HCT116 (cell line): Measurements from ENCODE around the gene TWIST2. TPM values are rescaled to one million over a fixed set of nuclear protein-coding genes. Genes with fewer than 3 reads are reported as not detected.

Experiments
- ATAC-seq: fragments of 200-7000 bp; cut with Tn5 transposase; 2 replicates; pipeline ENCODE4 v1.9.1; 2020; ENCODE audit warnings: mild to moderate bottlenecking, moderate library complexity
- BruUV-seq: library from RNA; stranded (reverse); fragments of 400-500 nt; replicated peaks from 2 replicates; lab custom pipeline; 2021; lab: Mats Ljungman, UMichigan
- CTCF ChIA-PET: fragments of 300-600 bp; sonication (Branson Sonifier 250); formaldehyde crosslinking; loops from one replicate; lab custom pipeline; 2021; ENCODE audit warnings: antibody characterized with exemption; lab: Charles Lee
- POLR2A ChIA-PET: fragments of 300-600, 350-600 bp; sonication (Branson Sonifier 250); formaldehyde crosslinking; loops from one replicate; lab custom pipeline; 2021; ENCODE audit warnings: antibody characterized with exemption; lab: Charles Lee
- RAD21 ChIA-PET, 2 experiments: fragments of 300-600 bp; sonication (Branson Sonifier 250); formaldehyde crosslinking; loops; one replicate each; lab custom pipeline; 2023; ENCODE audit warnings: low total read pairs in 2 of 2; ENCODE audit not compliant: uncharacterized antibody in 2 of 2, unreplicated experiment in 2 of 2, low non-redundant PET in 1 of 2; lab: Charles Lee
- DNase-seq: peaks from one replicate; pipeline ENCODE4 v3.0.0-alpha.2; 2010; ENCODE audit warnings: low read depth, low spot score
- H2AFZ ChIP-seq: fragments of 200-600 bp; shearing (Covaris generic), sonication (generic); 2 replicates; pipeline ENCODE4 v1.6.1; 2017; ENCODE audit warnings: low read depth, mixed run types, mixed read lengths, antibody characterized with exemption, low read length; ENCODE audit not compliant: poor library complexity, severe bottlenecking
- H3K27ac ChIP-seq: 2 replicates; pipeline ENCODE4 v1.5.1; 2012; ENCODE audit warnings: low read depth, low read length
- H3K27me3 ChIP-seq: fragments of 200-600 bp; sonication (generic); 2 replicates; pipeline ENCODE4 v1.6.1; 2016; ENCODE audit warnings: mixed run types, low read length, mixed read lengths; ENCODE audit not compliant: insufficient read depth
- H3K36me3 ChIP-seq, 2 experiments: fragments of 200-500 bp in 1 of 2; fragments of 200-600 bp in 1 of 2; sonication (Bioruptor generic) in 1 of 2; sonication (generic) in 1 of 2; 2 replicates each; pipeline versions ENCODE4 v1.5.1 to v1.6.1; 2014 to 2016; ENCODE audit warnings: low read length in 2 of 2, inconsistent platforms in 1 of 2, mixed read lengths in 1 of 2, mixed run types in 1 of 2; ENCODE audit not compliant: insufficient read depth in 2 of 2, control insufficient read depth in 1 of 2
- H3K4me1 ChIP-seq, 2 experiments: fragments of 200-600 bp in 1 of 2; sonication (generic) in 1 of 2; 2 replicates each; pipeline versions ENCODE4 v1.5.1 to v1.6.1; 2012 to 2017; ENCODE audit warnings: low read length in 2 of 2, inconsistent platforms in 1 of 2, mild to moderate bottlenecking in 1 of 2, mixed read lengths in 1 of 2, mixed run types in 1 of 2, moderate library complexity in 1 of 2; ENCODE audit not compliant: insufficient read depth in 2 of 2, control insufficient read depth in 1 of 2
- H3K4me2 ChIP-seq: fragments of 200-600 bp; sonication (generic); 2 replicates; pipeline ENCODE4 v1.6.1; 2017; ENCODE audit warnings: mixed run types, low read length, mixed read lengths
- H3K4me3 ChIP-seq, 2 experiments: fragments of 200-600 bp in 1 of 2; sonication (generic) in 1 of 2; replicated peaks in 1 of 2; 2 replicates each; pipeline ENCODE4 v1.5.1; 2011 to 2016; ENCODE audit warnings: low read length in 2 of 2, control low read depth in 1 of 2, low read depth in 1 of 2, mild to moderate bottlenecking in 1 of 2, mixed read lengths in 1 of 2, mixed run types in 1 of 2
- H3K79me2 ChIP-seq: fragments of 200-600 bp; sonication (generic); 2 replicates; pipeline ENCODE4 v1.6.1; 2017; ENCODE audit warnings: mild to moderate bottlenecking, mixed run types, low read length, moderate library complexity, mixed read lengths; ENCODE audit not compliant: insufficient read depth
- H3K9ac ChIP-seq: fragments of 200-600 bp; sonication (generic); 2 replicates; pipeline ENCODE4 v1.6.1; 2016; ENCODE audit warnings: low read length, mixed read lengths
- H3K9me2 ChIP-seq: fragments of 200-600 bp; sonication (generic), shearing (Covaris generic); 2 replicates; pipeline ENCODE4 v1.6.1; 2017; ENCODE audit warnings: mixed run types, mild to moderate bottlenecking, moderate library complexity; ENCODE audit not compliant: insufficient read depth
- H3K9me3 ChIP-seq, 2 experiments: fragments of 200-500 bp in 1 of 2; fragments of 200-600 bp in 1 of 2; sonication (Bioruptor generic) in 1 of 2; sonication (generic) in 1 of 2; 2 replicates each; pipeline ENCODE4 v1.6.1; 2014 to 2017; ENCODE audit warnings: low read length in 2 of 2, mixed read lengths in 2 of 2, inconsistent platforms in 1 of 2, low read depth in 1 of 2, mild to moderate bottlenecking in 1 of 2, mixed run types in 1 of 2, moderate library complexity in 1 of 2; ENCODE audit not compliant: control insufficient read depth in 1 of 2, insufficient read depth in 1 of 2
- H4K20me1 ChIP-seq: fragments of 200-600 bp; sonication (generic), shearing (Covaris generic); 2 replicates; pipeline ENCODE4 v1.6.1; 2017; ENCODE audit warnings: mixed run types, mild to moderate bottlenecking, moderate library complexity; ENCODE audit not compliant: insufficient read depth
- CBX3 ChIP-seq: IDR thresholded peaks from 2 replicates; pipeline ENCODE4 v1.6.1; 2012; ENCODE audit warnings: low read depth
- CEBPB ChIP-seq: IDR thresholded peaks from 2 replicates; pipeline ENCODE4 v1.6.1; 2012; ENCODE audit warnings: low read depth
- EGR1 ChIP-seq: IDR thresholded peaks from 2 replicates; pipeline ENCODE4 v1.6.1; 2012; ENCODE audit warnings: low read depth
- ELF1 ChIP-seq: IDR thresholded peaks from 2 replicates; pipeline ENCODE4 v1.6.1; 2012; ENCODE audit warnings: low read depth, borderline replicate concordance
- EZH2phosphoT487 ChIP-seq: fragments of 200-600 bp; IDR thresholded peaks from 2 replicates; pipeline ENCODE4 v1.6.1; 2018; ENCODE audit warnings: antibody characterized with exemption, borderline replicate concordance
- FOSL1 ChIP-seq: IDR thresholded peaks from 2 replicates; pipeline ENCODE4 v1.6.1; 2012; ENCODE audit warnings: low read depth
- JUND ChIP-seq: IDR thresholded peaks from 2 replicates; pipeline ENCODE4 v1.6.1; 2012
- SIN3A ChIP-seq: IDR thresholded peaks from 2 replicates; pipeline ENCODE4 v1.6.1; 2012; ENCODE audit warnings: low read depth
- SP1 ChIP-seq: IDR thresholded peaks from 2 replicates; pipeline ENCODE4 v1.6.1; 2012; ENCODE audit warnings: low read depth
- ZNF274 ChIP-seq: fragments of 200-500 bp; sonication (Bioruptor generic); IDR thresholded peaks from 2 replicates; pipeline ENCODE4 v1.6.1; 2014; ENCODE audit warnings: mild to moderate bottlenecking, low read depth, low read length, inconsistent platforms
- intact Hi-C: fragments of 100-400 bp; cut with micrococcal nuclease; formaldehyde crosslinking; loops from 2 replicates; pipeline ENCODE4 v1.10.0; 2022
- total RNA-seq: library from RNA; stranded (reverse); gene quantifications from one replicate; pipeline ENCODE4 v1.2.1, GENCODE V29; 2021; ENCODE audit not compliant: unreplicated experiment
- TF ChIP-seq, protein P1 (sequence below): IDR thresholded peaks from 2 replicates; pipeline ENCODE4 v1.6.1; 2011; ENCODE audit warnings: mild to moderate bottlenecking, low read length, moderate library complexity; ENCODE audit not compliant: insufficient replicate concordance; ENCODE audit errors: extremely low read depth

TWIST2 gene
- total RNA-seq, 1 experiment from 2014 or later, result not detected

DNA sequence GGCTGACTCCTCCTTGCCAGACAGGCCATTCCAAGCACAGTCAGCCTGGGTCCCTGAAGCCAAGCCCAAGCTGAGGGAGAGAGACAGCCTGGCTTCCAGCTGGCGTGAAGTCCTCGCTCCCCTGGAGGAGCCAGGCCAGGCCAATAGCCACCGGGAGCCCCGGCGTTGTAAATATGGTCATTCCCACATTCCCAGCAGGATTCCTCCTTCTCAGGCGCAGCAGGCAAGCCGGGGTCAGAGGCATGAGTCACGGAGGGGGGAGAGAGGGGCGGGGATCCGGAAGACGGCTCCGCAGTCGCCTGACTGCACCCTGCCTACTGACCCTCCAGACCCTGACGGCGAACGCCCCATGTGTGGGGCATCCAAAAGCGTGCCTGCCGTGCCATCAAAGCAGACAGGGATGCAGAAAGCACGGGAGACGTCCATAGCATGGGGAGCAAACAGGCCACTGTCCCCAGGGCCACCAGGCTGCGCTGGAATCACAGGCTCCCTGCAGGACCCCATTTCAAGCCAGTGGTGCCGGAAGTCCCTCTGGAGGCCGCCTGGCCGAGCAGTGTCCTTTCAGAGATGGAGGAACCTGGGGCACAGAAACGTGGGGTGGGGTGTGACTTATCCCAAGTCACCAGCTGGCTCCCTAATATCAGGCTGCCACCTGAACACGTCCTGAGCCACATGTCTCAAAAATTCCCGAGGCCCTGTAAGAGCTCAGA, 48.2 kb downstream of the TWIST2 start:
- TF ChIP-seq EZH2phosphoT487, result no peak
- peak; percentile 67 for TF ChIP-seq FOSL1
- TF ChIP-seq SP1, result peak; percentile 44
- peak; percentile 71 for TF ChIP-seq JUND
- DNase-seq (no peak), ATAC-seq (peak; percentile 87)
- H3K4me2 ChIP-seq, result peak overlapping the region; percentile 79
- H3K4me1 ChIP-seq, result peaks cover 15 to 25% of the 10 kb centered on the region in 2 experiments
- H3K9me3 ChIP-seq, result no peaks in the 10 kb centered on the region
- H3K27me3 ChIP-seq, result no peaks in the 10 kb centered on the region
- H3K9ac ChIP-seq, result peak overlapping the region; percentile 46
- RAD21 ChIA-PET, result no interaction called here
- H3K9me2 ChIP-seq, result no peaks in the 10 kb centered on the region
- peak overlapping the region; percentile 7 to 38; a peak in 2 of 4 replicates for H3K4me3 ChIP-seq
- no peaks in the 10 kb centered on the region for H3K79me2 ChIP-seq
- no peaks in the 10 kb centered on the region for H3K36me3 ChIP-seq
- no peak overlapping the region; the same call in 1 of the 2 replicates for H3K27ac ChIP-seq
- no peaks in the 10 kb centered on the region for H4K20me1 ChIP-seq
- BruUV-seq, result no TSS peak
- peak overlapping the region; percentile 17 for H2AFZ ChIP-seq
- POLR2A ChIA-PET, result no interaction called here
- intact Hi-C loops, result no loop called here
- CTCF ChIA-PET, result no interaction called here

DNA sequence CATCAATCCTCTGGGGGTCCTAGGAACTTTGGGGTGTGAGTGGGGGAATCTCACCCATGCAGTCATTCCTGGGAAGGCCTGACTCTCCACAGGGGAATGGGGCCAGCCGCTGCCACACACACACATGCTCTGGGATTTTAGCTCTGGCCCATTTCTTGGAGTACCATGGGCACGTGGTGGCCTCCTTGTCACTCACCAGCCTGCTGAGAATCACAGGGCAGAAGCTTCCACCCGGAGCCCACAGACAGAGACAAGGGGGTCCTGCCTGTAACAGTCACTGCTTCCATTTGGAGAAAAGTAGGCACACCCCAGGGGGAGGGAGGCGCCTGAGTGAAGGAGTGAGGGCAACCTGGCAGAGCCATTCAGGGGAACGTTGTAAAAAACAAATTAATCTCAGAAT, 48.8 kb downstream of the TWIST2 start:
- Histone ChIP-seq H3K36me3 (no peaks in the 10 kb centered on the region), H3K27ac (no peak overlapping the region; the same call in 1 of the 2 replicates), H3K4me1 (peaks cover 15 to 25% of the 10 kb centered on the region in 2 experiments), H3K9me3 (no peaks in the 10 kb centered on the region), H3K9ac (0 out of 2 replicates have a peak overlapping the region, but pooled peaks have one; percentile 46), H3K4me2 (peak overlapping the region; percentile 79; the same call in 1 of the 2 replicates), H3K9me2 (no peaks in the 10 kb centered on the region), H3K4me3 (no peak overlapping the region), H2AFZ (no peak overlapping the region), H3K27me3 (no peaks in the 10 kb centered on the region), H4K20me1 (no peaks in the 10 kb centered on the region), H3K79me2 (no peaks in the 10 kb centered on the region)
- intact Hi-C loops, result no loop called here
- CTCF ChIA-PET, result no interaction called here
- TF ChIP-seq SIN3A (no peak), JUND (no peak), ZNF274 (no peak), FOSL1 (no peak), CEBPB (no peak), EGR1 (no peak), CBX3 (no peak), ELF1 (no peak)
- TF ChIP-seq, protein P1, sequence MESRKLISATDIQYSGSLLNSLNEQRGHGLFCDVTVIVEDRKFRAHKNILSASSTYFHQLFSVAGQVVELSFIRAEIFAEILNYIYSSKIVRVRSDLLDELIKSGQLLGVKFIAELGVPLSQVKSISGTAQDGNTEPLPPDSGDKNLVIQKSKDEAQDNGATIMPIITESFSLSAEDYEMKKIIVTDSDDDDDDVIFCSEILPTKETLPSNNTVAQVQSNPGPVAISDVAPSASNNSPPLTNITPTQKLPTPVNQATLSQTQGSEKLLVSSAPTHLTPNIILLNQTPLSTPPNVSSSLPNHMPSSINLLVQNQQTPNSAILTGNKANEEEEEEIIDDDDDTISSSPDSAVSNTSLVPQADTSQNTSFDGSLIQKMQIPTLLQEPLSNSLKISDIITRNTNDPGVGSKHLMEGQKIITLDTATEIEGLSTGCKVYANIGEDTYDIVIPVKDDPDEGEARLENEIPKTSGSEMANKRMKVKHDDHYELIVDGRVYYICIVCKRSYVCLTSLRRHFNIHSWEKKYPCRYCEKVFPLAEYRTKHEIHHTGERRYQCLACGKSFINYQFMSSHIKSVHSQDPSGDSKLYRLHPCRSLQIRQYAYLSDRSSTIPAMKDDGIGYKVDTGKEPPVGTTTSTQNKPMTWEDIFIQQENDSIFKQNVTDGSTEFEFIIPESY, result no peak
- RAD21 ChIA-PET, result no interaction called here
- POLR2A ChIA-PET, result no interaction called here
- DNase-seq, result no peak
- no peak for ATAC-seq
- BruUV-seq, result no TSS peak
